WTC11 (cell line): Measurements from ENCODE around the gene ANTKMT. TPM values are rescaled to one million over a fixed set of nuclear protein-coding genes. Genes with fewer than 3 reads are reported as not detected.

Source experiments
- ATAC-seq: fragments of 200-7000 bp; cut with Tn5 transposase; 2 replicates; pipeline ENCODE4 v1.10.0; 2021; ENCODE audit warnings: mild to moderate bottlenecking, moderate library complexity
- CTCF ChIA-PET: fragments of 300-600 bp; sonication (Branson Sonifier 250); formaldehyde crosslinking; loops from one replicate; lab custom pipeline; 2021; ENCODE audit warnings: antibody characterized with exemption; lab: Charles Lee
- POLR2A ChIA-PET: fragments of 350-600 bp; sonication (Branson Sonifier 250); formaldehyde crosslinking; loops from one replicate; lab custom pipeline; 2021; ENCODE audit warnings: antibody characterized with exemption; lab: Charles Lee
- DNase-seq: peaks from one replicate; pipeline ENCODE4 v3.0.0; 2021; ENCODE audit warnings: low spot score
- H3K27ac Mint-ChIP-seq: 2 replicates; pipeline ENCODE4 v1.8.0; 2021; ENCODE audit warnings: mixed read lengths
- H3K27me3 Mint-ChIP-seq: 2 replicates; pipeline ENCODE4 v1.8.0; 2021; ENCODE audit warnings: low read depth, mild to moderate bottlenecking, moderate library complexity, mixed read lengths
- H3K36me3 Mint-ChIP-seq: 2 replicates; pipeline ENCODE4 v1.8.0; 2021; ENCODE audit warnings: mixed read lengths
- H3K4me1 Mint-ChIP-seq: 2 replicates; pipeline ENCODE4 v1.8.0; 2022; ENCODE audit warnings: mixed read lengths
- H3K4me3 Mint-ChIP-seq: 2 replicates; pipeline ENCODE4 v1.8.0; 2021; ENCODE audit warnings: mild to moderate bottlenecking, moderate library complexity, mixed read lengths
- H3K9me3 Mint-ChIP-seq: 2 replicates; pipeline ENCODE4 v1.8.0; 2021; ENCODE audit warnings: mixed read lengths
- CREB1 ChIP-seq: sonication (generic); formaldehyde crosslinking; IDR thresholded peaks from 2 replicates; pipeline ENCODE4 v1.8.0; 2023; ENCODE audit warnings: mild to moderate bottlenecking, missing genetic modification reagents
- CTCF ChIP-seq: fragments of 200-600 bp; IDR thresholded peaks from 2 replicates; pipeline ENCODE4 v1.8.0; 2022; ENCODE audit warnings: antibody characterized with exemption
- FOXK1 ChIP-seq: sonication (generic); formaldehyde crosslinking; IDR thresholded peaks from 2 replicates; pipeline ENCODE4 v1.8.0; 2022; ENCODE audit warnings: mild to moderate bottlenecking, moderate library complexity, missing genetic modification reagents
- GTF2I ChIP-seq: fragments of 250-450 bp; sonication (Bioruptor Pico); conservative IDR thresholded peaks from 2 replicates; pipeline ENCODE4 v1.4.0; 2021; ENCODE audit warnings: mild to moderate bottlenecking
- HMGA2 ChIP-seq: fragments of 250-450 bp; sonication (Bioruptor Pico); IDR thresholded peaks from 2 replicates; pipeline ENCODE4 v1.4.0; 2021; ENCODE audit warnings: mild to moderate bottlenecking, moderate library complexity
- IRF2 ChIP-seq: sonication (generic); formaldehyde crosslinking; IDR thresholded peaks from 2 replicates; pipeline ENCODE4 v1.8.0; 2022; ENCODE audit warnings: low read depth, missing genetic modification reagents, borderline replicate concordance
- MAX ChIP-seq: sonication (generic); formaldehyde crosslinking; IDR thresholded peaks from 2 replicates; pipeline ENCODE4 v1.8.0; 2022; ENCODE audit warnings: mild to moderate bottlenecking, missing genetic modification reagents
- NR3C1 ChIP-seq: sonication (generic); formaldehyde crosslinking; conservative IDR thresholded peaks from 2 replicates; pipeline ENCODE4 v1.8.1; 2023; ENCODE audit warnings: low read depth, mild to moderate bottlenecking, missing genetic modification reagents
- OVOL2 ChIP-seq: fragments of 250-450 bp; sonication (Bioruptor Pico); IDR thresholded peaks from 2 replicates; pipeline ENCODE4 v1.9.0; 2021; ENCODE audit warnings: mild to moderate bottlenecking, borderline replicate concordance
- SMAD3 ChIP-seq: sonication (generic); formaldehyde crosslinking; IDR thresholded peaks from 2 replicates; pipeline ENCODE4 v1.8.0; 2022; ENCODE audit warnings: missing genetic modification reagents, mild to moderate bottlenecking, borderline replicate concordance
- SMAD4 ChIP-seq: sonication (generic); formaldehyde crosslinking; IDR thresholded peaks from 2 replicates; pipeline ENCODE4 v1.8.0; 2022; ENCODE audit warnings: mild to moderate bottlenecking, missing genetic modification reagents
- SOX15 ChIP-seq: fragments of 250-450 bp; sonication (Bioruptor Pico); IDR thresholded peaks from 2 replicates; pipeline ENCODE4 v1.9.0; 2021; ENCODE audit warnings: mild to moderate bottlenecking
- ZNF138 ChIP-seq: sonication (generic); formaldehyde crosslinking; conservative IDR thresholded peaks from 2 replicates; pipeline ENCODE4 v1.8.1; 2022; ENCODE audit warnings: mild to moderate bottlenecking, moderate library complexity, missing genetic modification reagents
- ZNF317 ChIP-seq: sonication (generic); formaldehyde crosslinking; IDR thresholded peaks from 2 replicates; pipeline ENCODE4 v1.8.1; 2023; ENCODE audit warnings: low read depth, mild to moderate bottlenecking, moderate library complexity, missing genetic modification reagents, borderline replicate concordance
- ZNF423 ChIP-seq: fragments of 250-450 bp; sonication (Bioruptor Pico); IDR thresholded peaks from 2 replicates; pipeline ENCODE4 v2.1.2; 2022; ENCODE audit warnings: mild to moderate bottlenecking, moderate library complexity
- ZNF671 ChIP-seq: fragments of 250-450 bp; sonication (Bioruptor Pico); IDR thresholded peaks from 2 replicates; pipeline ENCODE4 v1.8.0; 2021; ENCODE audit warnings: mild to moderate bottlenecking
- total RNA-seq: library from RNA; stranded (reverse); gene quantifications from 3 replicates; pipeline ENCODE4 v1.2.3, GENCODE V29; 2021
- TF ChIP-seq, protein P1 (sequence below): fragments of 250-450 bp; sonication (Bioruptor Pico); IDR thresholded peaks from 2 replicates; pipeline ENCODE4 v1.9.0; 2021; ENCODE audit warnings: mild to moderate bottlenecking
- TF ChIP-seq, protein P2 (sequence below): sonication (generic); formaldehyde crosslinking; IDR thresholded peaks from 2 replicates; pipeline ENCODE4 v1.8.1; 2022; ENCODE audit warnings: mild to moderate bottlenecking, moderate library complexity, missing genetic modification reagents
- TF ChIP-seq, protein P3 (sequence below): fragments of 250-450 bp; sonication (Bioruptor Pico); IDR thresholded peaks from 2 replicates; pipeline ENCODE4 v1.8.0; 2021; ENCODE audit warnings: mild to moderate bottlenecking

Gene ANTKMT
- total RNA-seq, 1 experiment from 2014 or later, result 40.6 TPM

- Mint-ChIP-seq H3K36me3 (no peaks in the 10 kb centered on the region), H3K4me3 (no peak overlapping the region), H3K27me3 (peaks cover 64% of the 10 kb centered on the region), H3K9me3 (no peaks in the 10 kb centered on the region), H3K27ac (no peak overlapping the region), H3K4me1 (peaks cover 2% of the 10 kb centered on the region)
- DNase-seq, result no peak
- no peak for ATAC-seq
- ChIA-PET POLR2A (interaction anchor here (0.5 kb wide), 1 partner anchor 14 kb away, joined by 3 read pairs; no protein-coding TSS in a partner anchor), CTCF (interaction anchor here (1.3 to 8.8 kb wide), 7 partner anchors 9 to 89 kb away, joined by 3 to 90 read pairs (median 10); partner anchors contain the start of genes ANTKMT, CCDC78, CHTF18 and GNG13)
- TF ChIP-seq FOXK1 (CRISPR knock-in tag) (no peak), IRF2 (CRISPR knock-in tag) (no peak), SOX15 (CRISPR knock-in tag) (no peak), NR3C1 (no peak), ZNF317 (CRISPR knock-in tag) (no peak)
- TF ChIP-seq, protein P1, sequence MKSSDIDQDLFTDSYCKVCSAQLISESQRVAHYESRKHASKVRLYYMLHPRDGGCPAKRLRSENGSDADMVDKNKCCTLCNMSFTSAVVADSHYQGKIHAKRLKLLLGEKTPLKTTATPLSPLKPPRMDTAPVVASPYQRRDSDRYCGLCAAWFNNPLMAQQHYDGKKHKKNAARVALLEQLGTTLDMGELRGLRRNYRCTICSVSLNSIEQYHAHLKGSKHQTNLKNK (CRISPR knock-in tag), result no peak
These were observed 9.9 kb upstream of the ANTKMT start for GRCh38 chr16:711084-711483.

GRCh38 chr16:711548-712320 is 9.2 kb upstream of the ANTKMT start:
- no peak overlapping the region for H3K27ac Mint-ChIP-seq
- H3K4me1 Mint-ChIP-seq, result peaks cover 7% of the 10 kb centered on the region
- TF ChIP-seq ZNF138 (CRISPR knock-in tag) (no peak), OVOL2 (no peak), MAX (CRISPR knock-in tag) (peak; percentile 28; the same call in 1 of the 2 replicates), HMGA2 (CRISPR knock-in tag) (no peak), ZNF423 (CRISPR knock-in tag) (0 out of 2 replicates have a peak, but pooled peaks have one; percentile 34), SMAD3 (no peak), CREB1 (no peak), SMAD4 (CRISPR knock-in tag) (no peak), CTCF (peak; percentile 96), ZNF671 (CRISPR knock-in tag) (no peak), GTF2I (no peak), SOX15 (CRISPR knock-in tag) (no peak)
- TF ChIP-seq, protein P2, sequence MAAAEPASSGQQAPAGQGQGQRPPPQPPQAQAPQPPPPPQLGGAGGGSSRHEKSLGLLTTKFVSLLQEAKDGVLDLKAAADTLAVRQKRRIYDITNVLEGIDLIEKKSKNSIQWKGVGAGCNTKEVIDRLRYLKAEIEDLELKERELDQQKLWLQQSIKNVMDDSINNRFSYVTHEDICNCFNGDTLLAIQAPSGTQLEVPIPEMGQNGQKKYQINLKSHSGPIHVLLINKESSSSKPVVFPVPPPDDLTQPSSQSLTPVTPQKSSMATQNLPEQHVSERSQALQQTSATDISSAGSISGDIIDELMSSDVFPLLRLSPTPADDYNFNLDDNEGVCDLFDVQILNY (CRISPR knock-in tag), result no peak
- TF ChIP-seq, protein P1 (CRISPR knock-in tag), result no peak
- TF ChIP-seq, protein P3, sequence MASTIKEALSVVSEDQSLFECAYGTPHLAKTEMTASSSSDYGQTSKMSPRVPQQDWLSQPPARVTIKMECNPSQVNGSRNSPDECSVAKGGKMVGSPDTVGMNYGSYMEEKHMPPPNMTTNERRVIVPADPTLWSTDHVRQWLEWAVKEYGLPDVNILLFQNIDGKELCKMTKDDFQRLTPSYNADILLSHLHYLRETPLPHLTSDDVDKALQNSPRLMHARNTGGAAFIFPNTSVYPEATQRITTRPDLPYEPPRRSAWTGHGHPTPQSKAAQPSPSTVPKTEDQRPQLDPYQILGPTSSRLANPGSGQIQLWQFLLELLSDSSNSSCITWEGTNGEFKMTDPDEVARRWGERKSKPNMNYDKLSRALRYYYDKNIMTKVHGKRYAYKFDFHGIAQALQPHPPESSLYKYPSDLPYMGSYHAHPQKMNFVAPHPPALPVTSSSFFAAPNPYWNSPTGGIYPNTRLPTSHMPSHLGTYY, result no peak
- TF ChIP-seq, all 79 proteins: peak for 3
- Mint-ChIP-seq H3K36me3 (no peaks in the 10 kb centered on the region), H3K9me3 (no peaks in the 10 kb centered on the region), H3K4me3 (no peak overlapping the region), H3K27me3 (peaks cover 62% of the 10 kb centered on the region)
- peak; percentile 90 for DNase-seq
- ChIA-PET POLR2A (interaction anchor here (0.7 kb wide), 1 partner anchor 74 kb away, joined by 3 read pairs; no protein-coding TSS in a partner anchor), CTCF (interaction anchor here (0.9 to 8.8 kb wide), 23 partner anchors 8 to 346 kb away, joined by 3 to 90 read pairs (median 6); partner anchors contain the start of genes ANTKMT, CCDC78, CHTF18 and CIAO3)
- ATAC-seq, result peak; percentile 58
